ENCODE results near the gene IPO8.
"Not testable (repeated sequence)": the region's sequence is repeated elsewhere in the genome, so short reads cannot be mapped to it uniquely, and the experiment has no call there.

The IPO8 gene

DNA sequence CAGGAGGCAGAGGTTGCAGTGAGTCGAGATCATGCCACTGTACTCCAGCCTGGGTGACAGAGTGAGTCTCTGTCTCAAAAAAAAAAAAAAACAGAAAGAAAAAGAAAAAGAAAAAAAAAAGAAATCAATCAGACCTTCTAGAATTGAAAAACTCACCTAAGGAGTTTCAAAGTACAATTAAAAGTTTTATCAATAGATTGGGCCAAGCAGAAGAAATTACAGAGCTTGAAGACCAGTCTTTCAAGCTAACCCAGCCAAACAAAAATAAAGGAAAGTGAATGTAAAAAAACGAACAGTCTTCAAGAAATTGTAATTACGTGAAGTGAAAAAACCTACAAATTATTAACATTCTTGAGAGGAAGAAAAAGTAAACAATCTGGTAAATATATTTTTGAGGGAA, 93.0 kb downstream of the IPO8 start:
- DNase-seq: no peak

DNA sequence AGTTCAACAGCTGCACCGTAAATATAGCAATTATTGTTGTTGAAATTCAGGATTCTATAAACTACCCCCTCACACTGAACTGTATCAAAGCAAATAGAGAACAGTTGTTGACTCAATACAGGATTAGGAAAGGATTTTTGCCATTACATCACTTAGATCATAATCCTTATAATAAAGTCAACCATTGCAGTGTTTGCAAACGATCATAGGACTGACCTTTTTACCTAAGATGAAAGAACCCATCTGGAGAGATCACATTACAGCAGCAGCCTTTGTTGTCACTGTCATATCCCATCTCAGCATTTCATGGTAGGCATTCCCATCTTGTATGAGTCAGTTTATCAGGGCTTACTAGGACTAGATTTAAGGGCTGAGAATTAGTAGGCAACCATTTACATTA, 96.1 kb downstream of the IPO8 start:
- DNase-seq: no peak

DNA sequence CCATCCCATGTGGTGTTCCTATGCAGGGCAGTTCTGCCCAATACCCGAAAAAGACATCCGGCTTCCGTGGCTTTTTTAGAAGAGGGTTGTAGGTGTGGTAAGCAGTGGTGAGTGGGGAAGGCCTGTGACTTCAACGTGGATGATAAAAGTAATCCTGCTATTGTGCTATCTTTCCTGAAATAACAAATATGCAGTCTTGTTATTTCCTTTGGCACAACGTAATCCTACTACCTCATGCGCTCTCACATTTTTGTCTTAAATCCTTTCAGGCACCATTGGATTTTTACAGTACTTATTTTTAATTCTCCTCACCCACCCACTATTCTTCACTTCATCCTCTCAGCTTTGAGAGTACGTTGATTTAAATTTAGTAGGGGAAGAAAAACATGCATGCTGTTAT, 96.8 kb downstream of the IPO8 start:
- DNase-seq: no peak

DNA sequence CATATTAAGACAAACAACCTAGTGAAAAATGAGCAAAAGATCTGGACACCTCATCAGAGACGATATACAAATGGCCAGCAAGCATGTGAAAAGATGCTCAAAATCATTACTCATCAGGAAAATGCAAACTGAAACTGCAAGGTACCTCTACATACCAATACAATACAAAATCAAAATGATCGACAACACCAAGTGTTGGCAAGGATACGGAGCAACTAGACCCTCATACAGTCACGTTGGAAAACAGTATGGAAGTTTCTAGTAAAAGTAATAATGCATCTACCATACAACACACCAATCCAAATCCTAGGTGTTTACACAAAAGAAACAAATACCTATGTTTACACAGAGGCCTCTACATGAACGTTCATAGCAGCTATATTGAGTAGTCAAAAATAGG, 99.9 kb downstream of the IPO8 start:
- no peak for DNase-seq

DNA sequence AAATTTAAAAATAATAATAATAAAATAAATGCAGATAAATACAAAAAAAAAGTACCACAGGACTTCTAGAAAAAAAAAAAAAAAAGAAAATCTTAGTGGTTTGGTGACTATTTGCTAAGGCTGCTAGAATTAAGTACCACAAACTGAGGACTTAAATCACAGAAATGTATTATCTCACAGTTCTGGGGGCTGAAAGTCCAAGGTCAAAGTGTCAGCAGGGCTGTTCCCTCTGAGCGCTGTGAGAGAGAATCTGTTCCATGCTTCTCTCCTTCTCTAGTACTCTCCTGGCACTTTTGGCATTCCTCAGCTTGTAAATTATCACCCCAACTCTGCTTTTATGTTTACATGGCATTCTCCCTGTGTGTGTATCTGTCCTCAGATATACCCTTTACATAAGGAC, 101.2 kb downstream of the IPO8 start:
- DNase-seq: no peak

DNA sequence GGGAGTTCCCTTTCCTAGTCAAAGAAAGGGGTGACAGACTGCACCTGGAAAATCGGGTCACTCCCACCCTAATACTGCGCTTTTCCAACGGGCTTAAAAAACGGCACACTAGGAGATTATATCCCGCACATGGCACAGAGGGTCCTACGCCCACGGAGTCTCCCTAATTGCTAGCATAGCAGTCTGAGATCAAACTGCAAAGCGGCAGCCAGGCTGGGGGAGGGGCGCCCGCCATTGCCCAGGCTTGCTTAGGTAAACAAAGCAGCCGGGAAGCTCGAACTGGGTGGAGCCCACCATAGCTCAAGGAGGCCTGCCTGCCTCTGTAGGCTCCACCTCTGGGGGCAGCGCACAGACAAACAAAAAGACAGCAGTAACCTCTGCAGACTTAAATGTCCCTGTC, 107.1 kb downstream of the IPO8 start:
- not testable (repeated sequence) for DNase-seq

DNA sequence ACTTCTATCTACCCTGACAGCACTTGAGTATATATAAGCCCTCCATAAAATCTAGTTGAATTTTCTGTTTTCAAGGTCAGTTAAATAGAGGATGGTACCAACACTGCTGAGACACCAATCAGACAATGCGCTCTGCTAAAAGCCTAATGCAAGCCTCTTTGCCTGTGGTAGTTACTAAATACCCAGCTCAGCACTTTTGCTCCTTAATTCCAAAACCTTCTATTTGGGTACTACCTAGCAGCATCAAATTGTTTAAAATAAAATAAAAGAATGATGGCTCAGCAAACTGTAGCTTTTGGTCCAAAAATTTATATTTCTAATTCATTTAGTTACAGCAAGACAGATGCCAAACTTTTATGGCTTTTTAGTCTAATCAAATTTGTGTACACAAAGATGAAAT, 107.9 kb downstream of the IPO8 start:
- DNase-seq: no peak

DNA sequence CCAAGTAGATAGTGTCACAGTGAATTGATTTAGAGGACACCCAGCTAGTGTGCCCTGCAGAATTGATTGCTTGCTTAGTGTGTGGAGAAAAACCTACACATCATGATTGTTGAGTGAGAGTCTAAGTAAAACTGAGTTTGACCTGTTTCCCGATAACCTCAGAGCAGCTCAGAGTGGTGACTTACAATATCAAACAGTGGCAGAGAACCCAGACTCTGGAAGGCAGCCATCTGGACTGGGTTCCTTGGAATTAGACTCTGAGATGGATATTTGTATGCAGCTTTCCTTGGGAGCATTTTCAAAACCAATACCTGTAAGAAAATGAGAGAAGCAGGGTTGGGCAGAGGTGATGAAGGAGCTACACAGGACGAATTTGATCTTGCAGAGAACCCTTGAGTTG, 109.8 kb downstream of the IPO8 start:
- DNase-seq: no peak

DNA sequence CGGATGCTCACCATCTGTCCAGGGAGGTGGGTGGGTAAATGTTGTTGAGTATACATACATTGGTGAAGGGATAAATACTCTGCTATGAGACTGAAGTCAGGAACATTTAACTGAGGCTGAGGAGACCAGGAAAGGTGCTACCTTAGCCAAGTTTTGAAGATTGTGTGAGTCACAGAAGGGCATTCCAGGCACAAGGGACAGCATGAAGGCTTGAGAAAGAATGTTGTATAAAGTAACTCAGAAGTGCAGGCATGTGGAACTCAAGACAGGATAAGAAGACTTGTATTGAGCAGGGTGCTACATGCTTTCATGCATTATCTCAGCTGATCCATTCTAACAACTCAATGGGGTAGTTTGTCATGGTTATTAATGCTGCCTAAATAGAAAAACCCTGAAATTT, 112.7 kb downstream of the IPO8 start:
- DNase-seq: no peak

DNA sequence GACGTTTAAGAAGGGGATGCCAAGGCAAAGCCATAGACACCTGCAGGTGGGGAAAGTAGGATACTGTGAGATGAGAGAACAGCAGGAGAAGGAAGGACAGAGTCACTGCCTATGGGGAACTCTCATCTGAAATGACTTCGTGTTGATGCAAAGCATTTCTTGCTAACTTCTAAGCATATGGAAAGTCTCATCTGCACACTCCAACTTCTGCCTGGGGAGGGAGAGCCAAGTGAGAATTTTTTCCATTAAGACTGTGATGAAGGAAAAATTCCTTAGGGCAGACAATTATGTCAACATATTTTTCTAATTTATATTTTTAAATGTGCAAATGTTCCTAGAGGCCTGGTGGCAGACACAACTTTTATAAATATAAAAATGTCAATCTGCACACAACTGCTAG, 115.3 kb downstream of the IPO8 start:
- no peak for DNase-seq

Data from CD4-positive, alpha-beta T cell treated with Interleukin-15 for 1 hour (primary cell).